Measurements from ENCODE around the gene JCAD. TPM values are rescaled to one million over a fixed set of nuclear protein-coding genes. Genes with fewer than 3 reads are reported as not detected.

The JCAD gene
- total and polyA plus RNA-seq, 10 of the 15 experiments (the other 5 are each of a cell fraction or from before 2014, with no cell fraction given): 0.28 TPM; not detected in 9

DNA sequence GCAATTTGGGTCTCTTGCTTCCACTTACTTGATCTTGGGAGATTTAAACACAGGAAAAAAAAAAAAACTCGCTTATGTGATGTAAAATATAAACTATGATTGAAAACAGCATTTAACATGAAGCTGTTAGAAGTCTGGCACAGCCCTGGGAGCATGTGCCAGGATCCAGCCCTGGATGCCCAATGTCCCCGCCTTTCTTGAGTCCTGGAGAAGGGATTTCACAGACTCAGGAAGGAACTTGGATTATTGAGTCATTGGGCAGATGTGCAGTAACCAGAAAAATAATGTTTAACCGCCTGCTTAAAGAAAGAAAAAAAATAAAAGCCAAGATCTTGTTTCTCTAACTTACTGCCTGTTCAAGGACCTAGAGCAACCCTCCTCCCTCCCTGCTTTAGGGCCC is 3.7 kb upstream of the JCAD start (continued):
- TF ChIP-seq RELA (IDR thresholded peaks at IDR 0.05; ENCODE audit: borderline replicate concordance, partially characterized antibody) (no peak), ZNF217 (IDR thresholded peaks at IDR 0.05) (no peak), SP1 (IDR thresholded peaks at IDR 0.05; ENCODE audit: low read depth, low read length) (no peak)
- TF ChIP-seq, protein P1, sequence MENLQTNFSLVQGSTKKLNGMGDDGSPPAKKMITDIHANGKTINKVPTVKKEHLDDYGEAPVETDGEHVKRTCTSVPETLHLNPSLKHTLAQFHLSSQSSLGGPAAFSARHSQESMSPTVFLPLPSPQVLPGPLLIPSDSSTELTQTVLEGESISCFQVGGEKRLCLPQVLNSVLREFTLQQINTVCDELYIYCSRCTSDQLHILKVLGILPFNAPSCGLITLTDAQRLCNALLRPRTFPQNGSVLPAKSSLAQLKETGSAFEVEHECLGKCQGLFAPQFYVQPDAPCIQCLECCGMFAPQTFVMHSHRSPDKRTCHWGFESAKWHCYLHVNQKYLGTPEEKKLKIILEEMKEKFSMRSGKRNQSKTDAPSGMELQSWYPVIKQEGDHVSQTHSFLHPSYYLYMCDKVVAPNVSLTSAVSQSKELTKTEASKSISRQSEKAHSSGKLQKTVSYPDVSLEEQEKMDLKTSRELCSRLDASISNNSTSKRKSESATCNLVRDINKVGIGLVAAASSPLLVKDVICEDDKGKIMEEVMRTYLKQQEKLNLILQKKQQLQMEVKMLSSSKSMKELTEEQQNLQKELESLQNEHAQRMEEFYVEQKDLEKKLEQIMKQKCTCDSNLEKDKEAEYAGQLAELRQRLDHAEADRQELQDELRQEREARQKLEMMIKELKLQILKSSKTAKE (IDR thresholded peaks at IDR 0.05; ENCODE audit: low read depth, poor library complexity, severe bottlenecking): no peak

DNA sequence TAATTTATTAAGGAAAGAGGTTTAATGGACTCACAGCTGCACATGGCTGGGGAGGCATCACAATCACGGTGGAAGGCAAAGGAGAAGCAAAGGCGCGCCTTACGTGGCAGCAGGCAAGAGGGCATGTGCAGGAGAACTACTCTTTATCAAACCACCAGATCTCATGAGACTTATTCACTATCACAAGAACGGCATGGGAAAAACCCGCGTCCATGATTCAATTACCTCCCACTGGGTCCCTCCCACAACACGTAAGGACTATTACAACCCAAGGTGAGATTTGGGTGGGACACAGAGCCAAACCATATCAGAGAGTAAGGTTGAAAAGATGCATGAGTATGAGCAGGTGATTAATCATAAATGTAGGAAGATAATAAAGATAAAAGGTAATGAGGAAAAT is 3.2 kb upstream of the JCAD start:
- H3K4me1 ChIP-seq (ENCODE audit: control insufficient read depth, insufficient read depth, low read length): no peaks in the 10 kb centered on the region
- H3K79me2 ChIP-seq (ENCODE audit: control insufficient read depth, insufficient read depth, low read length): no peaks in the 10 kb centered on the region
- H4K20me1 ChIP-seq (ENCODE audit: control insufficient read depth, insufficient read depth): no peaks in the 10 kb centered on the region
- ChIA-PET SMC1A (ENCODE audit: uncharacterized antibody, unreplicated experiment) (no interaction called here), POLR2A (no interaction called here), RAD21 (ENCODE audit: unreplicated experiment) (no interaction called here), CTCF (no interaction called here)
- no peak overlapping the region for H3K27ac ChIP-seq (ENCODE audit: control insufficient read depth, insufficient read depth)
- BruUV-seq (replicated peaks): no TSS peak
- in situ Hi-C loops (cut with MboI) (no loop called here), intact Hi-C loops (cut with micrococcal nuclease; ENCODE audit: unreplicated experiment) (no loop called here)
- TF ChIP-seq CHD2 (IDR thresholded peaks at IDR 0.05; ENCODE audit: borderline replicate concordance, low read depth, low read length): no peak
- no peak for TF ChIP-seq HDAC6 (IDR thresholded peaks at IDR 0.05; ENCODE audit: unreplicated experiment)
- no peak for TF ChIP-seq EGR1 (IDR thresholded peaks at IDR 0.05; ENCODE audit: borderline replicate concordance in 1 of 2, low read depth in 2 of 2, low read length in 2 of 2)
- no peak for TF ChIP-seq EZH2 (IDR thresholded peaks at IDR 0.05; ENCODE audit: borderline replicate concordance, control insufficient read depth, low read depth, low read length)
- TF ChIP-seq JUND (IDR thresholded peaks at IDR 0.05; ENCODE audit: low read depth, low read length): no peak
- no peak for TF ChIP-seq SIN3A (IDR thresholded peaks at IDR 0.05; ENCODE audit: low read depth, low read length)
- no peak overlapping the region for H3K4me3 ChIP-seq
- WGBS (ENCODE audit: insufficient coverage, insufficient replicate concordance, low lambda C conversion rate, missing lambda C conversion rate): 71% methylated on average over 8 of the region's 8 CpGs
- no peak overlapping the region for H3K9ac ChIP-seq (ENCODE audit: control insufficient read depth, insufficient read depth, low read length)
- peaks cover 5 to 8% of the 10 kb centered on the region in 2 experiments; a peak in 3 of 4 replicates for H3K27me3 ChIP-seq (replicated peaks in 1 of 2; ENCODE audit: control insufficient read depth in 2 of 2, insufficient read depth in 2 of 2, low read length in 1 of 2)
- FAIRE-seq (no peak), ATAC-seq (no peak), DNase-seq (ENCODE audit: low read depth, low spot score) (no peak)
- H3K9me3 ChIP-seq (replicated peaks; ENCODE audit: control insufficient read depth, insufficient read depth, low read length): no peaks in the 10 kb centered on the region
- no peaks in the 10 kb centered on the region for H3K36me3 ChIP-seq (ENCODE audit: control insufficient read depth in 2 of 2, insufficient read depth in 2 of 2, low read length in 1 of 2)
- H3K4me2 ChIP-seq (ENCODE audit: control insufficient read depth, insufficient read depth): no peak overlapping the region
- H2AFZ ChIP-seq (ENCODE audit: control insufficient read depth, low read depth, low read length): no peak overlapping the region

Data from GM12878 (cell line).